Neural progenitor cell (in vitro differentiated cells): ENCODE results near the gene CEP170.

ENCODE experiments used
- EZH2 ChIP-seq: fragments of 200-600 bp; sonication (generic); IDR thresholded peaks from 2 replicates; pipeline ENCODE4 v1.6.1; 2017; ENCODE audit warnings: antibody characterized with exemption, mild to moderate bottlenecking, moderate library complexity
- TF ChIP-seq, protein P1 (sequence below): fragments of 200-600 bp; sonication (generic); IDR thresholded peaks from 2 replicates; pipeline ENCODE4 v1.5.1; 2017; ENCODE audit warnings: antibody characterized with exemption, mild to moderate bottlenecking

DNA sequence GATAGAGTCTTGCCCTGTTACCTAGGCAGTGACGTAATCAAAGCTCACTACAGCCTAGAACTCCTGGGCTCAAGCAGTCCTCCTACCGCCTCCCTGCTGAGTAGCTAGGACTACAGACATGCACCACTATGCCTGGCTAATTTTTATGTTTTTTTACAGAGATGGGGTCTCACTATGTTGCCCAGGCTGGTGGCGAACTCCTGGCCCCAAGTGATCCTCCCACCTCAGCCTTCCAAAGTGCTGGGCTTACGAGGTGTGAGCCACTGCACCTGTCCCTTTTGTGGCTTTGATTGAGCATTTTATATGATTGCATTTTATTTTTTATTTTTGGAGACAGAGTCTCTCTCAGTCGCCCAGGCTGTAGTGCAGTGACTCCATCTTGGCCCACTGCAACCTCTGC, 26.6 kb upstream of the CEP170 start:
- TF ChIP-seq, protein P1, sequence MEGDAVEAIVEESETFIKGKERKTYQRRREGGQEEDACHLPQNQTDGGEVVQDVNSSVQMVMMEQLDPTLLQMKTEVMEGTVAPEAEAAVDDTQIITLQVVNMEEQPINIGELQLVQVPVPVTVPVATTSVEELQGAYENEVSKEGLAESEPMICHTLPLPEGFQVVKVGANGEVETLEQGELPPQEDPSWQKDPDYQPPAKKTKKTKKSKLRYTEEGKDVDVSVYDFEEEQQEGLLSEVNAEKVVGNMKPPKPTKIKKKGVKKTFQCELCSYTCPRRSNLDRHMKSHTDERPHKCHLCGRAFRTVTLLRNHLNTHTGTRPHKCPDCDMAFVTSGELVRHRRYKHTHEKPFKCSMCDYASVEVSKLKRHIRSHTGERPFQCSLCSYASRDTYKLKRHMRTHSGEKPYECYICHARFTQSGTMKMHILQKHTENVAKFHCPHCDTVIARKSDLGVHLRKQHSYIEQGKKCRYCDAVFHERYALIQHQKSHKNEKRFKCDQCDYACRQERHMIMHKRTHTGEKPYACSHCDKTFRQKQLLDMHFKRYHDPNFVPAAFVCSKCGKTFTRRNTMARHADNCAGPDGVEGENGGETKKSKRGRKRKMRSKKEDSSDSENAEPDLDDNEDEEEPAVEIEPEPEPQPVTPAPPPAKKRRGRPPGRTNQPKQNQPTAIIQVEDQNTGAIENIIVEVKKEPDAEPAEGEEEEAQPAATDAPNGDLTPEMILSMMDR: no peak
- no peak for TF ChIP-seq EZH2
